IPS-11a (cell line): ENCODE measurements around the gene TAS2R46.
"Not testable (repeated sequence)": the region's sequence is repeated elsewhere in the genome, so short reads cannot be mapped to it uniquely, and the experiment has no call there.

Source experiments
- H3K4me3 ChIP-seq: one replicate; pipeline ENCODE4 v1.5.1; 2013; ENCODE audit warnings: low read depth, low read length, control low read depth

The TAS2R46 gene, protein sequence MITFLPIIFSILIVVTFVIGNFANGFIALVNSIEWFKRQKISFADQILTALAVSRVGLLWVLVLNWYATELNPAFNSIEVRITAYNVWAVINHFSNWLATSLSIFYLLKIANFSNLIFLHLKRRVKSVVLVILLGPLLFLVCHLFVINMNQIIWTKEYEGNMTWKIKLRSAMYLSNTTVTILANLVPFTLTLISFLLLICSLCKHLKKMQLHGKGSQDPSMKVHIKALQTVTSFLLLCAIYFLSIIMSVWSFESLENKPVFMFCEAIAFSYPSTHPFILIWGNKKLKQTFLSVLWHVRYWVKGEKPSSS

DNA sequence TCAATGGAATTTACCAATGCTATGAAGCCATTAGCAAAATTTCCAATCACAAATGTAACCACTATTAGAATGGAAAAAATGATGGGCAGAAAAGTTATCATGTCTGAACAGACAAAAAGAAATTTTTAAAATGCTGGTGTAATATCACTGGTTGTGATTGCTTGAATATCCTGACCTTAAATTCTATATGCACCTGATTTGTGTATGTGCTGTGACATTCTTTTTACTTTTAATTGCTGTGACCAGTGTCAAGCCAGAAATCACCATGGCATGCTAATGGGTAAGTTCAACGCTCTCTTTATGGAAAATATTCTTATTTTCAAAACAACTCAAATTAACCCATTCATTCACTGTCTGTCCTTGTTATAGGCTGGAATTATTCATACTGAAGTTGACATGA, at the start of gene TAS2R46:
Gene TAS2R46 (minus strand): TSS at position 101 of the 400 bp plus-strand sequence. CDS start 0 bp downstream, at position 101.
- H3K4me3 ChIP-seq: not testable (repeated sequence)

DNA sequence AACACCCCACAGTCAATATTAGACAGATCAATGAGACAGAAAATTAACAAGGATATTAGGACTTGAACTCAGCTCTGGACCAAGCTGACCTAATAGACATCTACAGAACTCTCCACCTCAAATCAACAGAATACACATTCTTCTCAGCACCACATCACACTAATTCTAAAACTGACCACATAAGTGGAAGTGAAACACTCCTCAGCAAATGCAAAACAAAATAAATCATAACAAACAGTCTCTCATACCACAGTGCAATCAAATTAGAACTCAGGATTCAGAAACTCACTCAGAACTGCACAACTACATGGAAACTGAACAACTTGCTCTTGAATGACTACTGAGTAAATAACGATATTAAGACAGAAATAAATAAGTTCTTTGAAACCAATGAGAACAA, 49.1 kb upstream of the TAS2R46 start:
- H3K4me3 ChIP-seq: not testable (repeated sequence)

GRCh38 chr12:11108862-11109261, 46.8 kb upstream of the TAS2R46 start:
- no peak overlapping the region for H3K4me3 ChIP-seq

DNA sequence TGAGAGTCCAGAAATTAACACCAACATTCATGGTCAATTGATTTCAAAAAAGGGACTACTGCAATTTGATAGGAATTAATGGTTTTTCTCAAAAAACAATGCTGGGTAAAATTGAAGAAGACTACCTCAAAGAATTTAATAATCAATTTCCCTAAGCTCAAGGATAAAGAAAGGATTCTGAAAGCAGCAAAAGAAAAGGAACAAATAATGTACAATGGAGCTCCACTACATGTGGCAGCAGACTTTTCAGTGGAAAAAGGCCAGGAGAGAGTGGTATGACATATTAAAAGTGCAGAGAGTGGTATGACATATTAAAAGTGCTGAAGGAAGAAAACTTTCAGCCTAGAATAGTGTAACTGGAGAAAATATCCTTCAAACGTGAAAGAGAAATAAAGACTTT, 45.6 kb upstream of the TAS2R46 start:
- H3K4me3 ChIP-seq: no peak overlapping the region

GRCh38 chr12:11106288-11106687, 44.2 kb upstream of the TAS2R46 start:
- no peak overlapping the region for H3K4me3 ChIP-seq

GRCh38 chr12:11105546-11105945, 43.5 kb upstream of the TAS2R46 start:
- no peak overlapping the region for H3K4me3 ChIP-seq

GRCh38 chr12:11094910-11095309, 32.8 kb upstream of the TAS2R46 start:
- H3K4me3 ChIP-seq: not testable (repeated sequence)

DNA sequence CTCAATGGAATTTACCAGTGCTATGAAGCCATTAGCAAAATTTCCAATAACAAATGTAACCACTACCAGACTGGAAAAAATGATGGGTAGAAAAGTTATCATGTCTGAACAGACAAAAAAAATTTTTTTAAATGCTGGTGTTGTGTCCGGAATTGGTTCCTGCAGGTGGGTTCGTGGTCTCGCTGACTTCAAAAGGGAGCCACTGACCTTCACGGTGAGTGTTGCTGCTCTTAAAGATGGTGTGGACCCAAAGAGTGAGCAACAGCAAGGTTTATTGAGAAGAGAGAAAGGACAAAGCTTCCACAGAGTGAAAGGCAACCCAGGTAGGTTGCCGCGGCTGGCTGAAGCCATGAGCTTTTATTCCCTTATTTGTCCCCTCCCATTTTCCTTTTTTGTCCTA, 30.0 kb upstream of the TAS2R46 start, which contains the start of gene TAS2R43:
Gene TAS2R43 (minus strand): TSS at position 186 of the 400 bp plus-strand sequence. CDS start 84 bp downstream, at position 102.
- H3K4me3 ChIP-seq: no peak within 1 kb of the TSS

GRCh38 chr12:11089246-11089645, 27.2 kb upstream of the TAS2R46 start:
- H3K4me3 ChIP-seq: no peak overlapping the region

GRCh38 chr12:11085419-11085818, 23.3 kb upstream of the TAS2R46 start:
- H3K4me3 ChIP-seq: no peak overlapping the region

DNA sequence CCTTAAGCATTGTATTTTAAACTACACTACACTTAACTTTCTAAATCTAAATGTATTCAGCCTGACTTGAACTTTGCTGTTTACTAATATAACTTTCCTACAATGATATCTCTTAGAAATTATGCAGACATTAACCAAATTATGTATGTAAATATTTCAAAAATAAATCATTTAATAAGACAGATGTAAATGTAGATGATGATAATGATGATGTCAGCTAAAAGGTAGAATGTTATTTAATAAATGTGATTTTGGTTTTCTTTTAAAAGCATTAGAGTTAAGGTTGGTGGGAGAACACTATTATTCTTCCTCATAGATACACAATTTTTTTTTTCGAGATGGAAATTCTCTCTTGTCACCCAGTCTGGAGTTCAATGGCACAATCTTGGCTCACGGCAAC, 19.9 kb upstream of the TAS2R46 start:
- no peak overlapping the region for H3K4me3 ChIP-seq

DNA sequence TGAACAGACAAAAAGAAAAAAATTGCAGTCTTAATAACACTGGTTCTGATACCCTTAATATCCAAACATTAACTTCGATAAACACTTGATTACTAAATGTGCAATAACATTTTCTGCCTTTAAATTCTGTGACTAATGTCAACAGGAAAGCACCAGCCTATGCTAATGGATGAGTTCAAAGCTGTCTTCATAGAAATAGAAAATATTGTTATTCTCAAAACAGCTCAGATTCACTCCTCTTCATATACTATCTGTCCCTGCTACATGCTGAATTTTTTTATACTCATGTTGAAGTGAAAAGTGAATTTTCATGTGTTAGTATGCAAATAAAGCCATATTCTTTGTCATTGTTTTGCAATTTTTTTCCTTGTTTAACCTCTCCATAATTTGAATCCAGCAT, 16.2 kb upstream of the TAS2R46 start:
- no peak overlapping the region for H3K4me3 ChIP-seq

- H3K4me3 ChIP-seq: no peak overlapping the region
Measured at GRCh38 chr12:11075642-11076041, 13.5 kb upstream of the TAS2R46 start.

DNA sequence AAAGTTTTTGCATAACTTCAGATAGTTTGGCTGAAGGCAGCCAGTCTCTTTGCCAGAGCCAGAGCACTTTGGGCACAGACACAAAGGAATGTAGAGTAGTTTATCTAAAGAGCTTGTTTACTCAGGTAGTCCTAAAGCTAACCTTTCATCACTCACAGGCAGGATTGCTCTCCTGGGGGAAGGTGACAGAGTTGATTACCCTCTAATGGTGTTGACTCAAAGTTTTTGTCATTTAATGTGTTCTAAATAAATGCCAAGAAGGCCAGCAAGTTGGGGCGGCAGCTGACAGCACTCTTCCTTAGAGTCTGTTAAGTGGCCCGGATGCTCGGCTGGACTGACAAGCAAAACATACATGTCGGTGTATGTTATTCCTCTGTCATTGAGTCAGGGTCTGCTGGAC, 9.3 kb upstream of the TAS2R46 start:
- no peak overlapping the region for H3K4me3 ChIP-seq

GRCh38 chr12:11070999-11071398, 8.9 kb upstream of the TAS2R46 start:
- H3K4me3 ChIP-seq: no peak overlapping the region

DNA sequence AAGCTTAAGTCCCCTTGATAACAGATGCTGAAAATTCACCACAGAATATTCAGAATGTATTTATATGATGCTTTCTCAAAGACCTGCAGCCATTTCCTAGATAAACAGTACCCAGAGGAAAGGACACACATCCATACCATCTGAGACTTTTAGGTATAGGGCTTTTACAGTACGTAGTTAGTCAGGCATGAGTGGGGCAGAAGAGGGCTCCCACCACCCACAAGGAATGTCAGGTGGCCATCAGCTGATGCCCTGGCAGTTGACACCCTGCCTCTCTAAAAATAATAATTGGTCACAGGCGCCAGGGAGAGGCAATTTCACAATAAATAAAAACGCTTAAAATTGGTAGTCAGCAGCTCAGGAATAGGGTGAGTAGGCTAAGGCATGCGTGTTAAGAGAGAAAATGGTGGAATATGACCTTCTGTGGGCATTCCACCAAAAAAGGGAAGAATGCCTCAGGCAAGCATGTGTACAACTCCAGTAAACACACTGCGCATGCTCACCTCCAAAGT, 7.8 kb upstream of the TAS2R46 start:
- H3K4me3 ChIP-seq: no peak overlapping the region

- no peak overlapping the region for H3K4me3 ChIP-seq
Measured at GRCh38 chr12:11067514-11067913, 5.4 kb upstream of the TAS2R46 start.

DNA sequence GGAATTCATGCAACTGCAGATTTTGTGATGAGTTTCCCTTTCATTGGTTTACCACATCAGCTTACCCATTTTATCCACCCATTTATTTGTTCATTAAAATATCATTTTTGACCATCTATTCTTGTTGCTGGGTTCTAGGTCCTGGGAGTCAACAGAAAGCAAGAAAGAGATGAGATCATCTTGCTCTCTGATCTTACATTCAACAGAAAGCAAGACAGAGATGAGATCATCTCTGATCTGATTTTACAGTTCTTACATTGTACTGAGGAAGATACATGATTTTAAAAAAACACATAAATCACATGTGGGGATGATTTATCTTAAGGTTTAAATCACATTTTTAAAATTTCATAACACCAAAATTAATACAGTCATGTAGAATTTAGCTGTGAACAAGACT, 2.3 kb downstream of the TAS2R46 start:
- H3K4me3 ChIP-seq: no peak overlapping the region

DNA sequence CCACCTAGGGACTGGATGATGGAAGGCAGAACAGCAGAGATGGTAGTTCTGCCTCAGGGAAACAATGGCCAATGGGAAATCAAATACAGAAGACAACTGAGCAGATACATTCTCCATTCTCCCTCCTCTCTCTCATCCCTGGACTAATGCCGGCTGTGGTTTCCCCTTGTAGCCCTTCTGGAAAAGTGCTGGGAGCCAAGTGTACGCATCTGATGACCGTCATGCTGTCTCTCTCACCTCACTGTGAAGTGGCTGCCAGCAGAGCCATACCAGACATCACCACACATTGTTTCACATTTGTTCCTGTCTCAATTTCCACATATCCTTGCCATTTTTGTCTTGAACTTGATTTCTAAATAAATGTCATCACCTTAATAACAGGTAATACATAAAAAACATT, 3.1 kb downstream of the TAS2R46 start:
- H3K4me3 ChIP-seq: no peak overlapping the region

GRCh38 chr12:11055306-11055705, 6.8 kb downstream of the TAS2R46 start:
- H3K4me3 ChIP-seq: no peak overlapping the region

- not testable (repeated sequence) for H3K4me3 ChIP-seq
Measured at GRCh38 chr12:11049806-11050531, 12.1 kb downstream of the TAS2R46 start.

DNA sequence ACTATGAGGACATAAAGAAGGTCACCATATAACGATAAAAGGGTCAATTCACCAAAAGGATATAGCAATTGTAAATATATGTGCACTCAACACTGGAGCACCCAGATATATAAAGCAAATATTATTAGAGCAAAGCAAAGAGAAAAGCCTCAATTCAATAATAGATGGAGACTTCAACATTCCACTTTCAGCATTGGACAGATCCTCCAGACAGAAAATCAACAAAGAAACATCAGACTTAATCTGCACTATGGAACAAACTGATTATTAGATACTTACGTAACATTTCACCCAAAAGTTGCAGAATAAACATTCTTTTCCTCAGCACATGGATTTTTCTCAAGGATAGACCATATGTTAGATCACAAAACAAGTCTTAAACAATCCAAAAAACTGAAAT, 20.7 kb downstream of the TAS2R46 start:
- H3K4me3 ChIP-seq: not testable (repeated sequence)
